GM23338 (cell line): Measurements from ENCODE around the gene TP53. TPM values are rescaled to one million over a fixed set of nuclear protein-coding genes. Genes with fewer than 3 reads are reported as not detected.

ENCODE experiments used
- ATAC-seq: fragments of 200-7000 bp; cut with Tn5 transposase; 3 replicates; pipeline ENCODE4 v1.9.1; 2020
- DNase-seq: peaks from one replicate; pipeline ENCODE4 v3.0.0-alpha.2; 2015; ENCODE audit warnings: low spot score
- H2AFZ ChIP-seq: fragments of 200-600 bp; sonication (generic); 2 replicates; pipeline ENCODE4 v1.8.0; 2016; ENCODE audit warnings: antibody characterized with exemption, mild to moderate bottlenecking, moderate library complexity
- H3F3A ChIP-seq: fragments of 200-600 bp; sonication (generic); replicated peaks from 2 replicates; pipeline ENCODE4 v1.8.0; 2017; ENCODE audit warnings: antibody characterized with exemption, mixed run types, low read depth
- H3K27ac ChIP-seq: fragments of 200-600 bp; sonication (generic); 2 replicates; pipeline ENCODE4 v1.6.1; 2016; ENCODE audit warnings: low read depth
- H3K27me3 ChIP-seq: fragments of 200-600 bp; sonication (generic); 2 replicates; pipeline ENCODE4 v1.8.0; 2016; ENCODE audit warnings: mild to moderate bottlenecking, mixed run types, moderate library complexity; ENCODE audit not compliant: insufficient read depth
- H3K36me3 ChIP-seq: fragments of 200-600 bp; sonication (generic); 2 replicates; pipeline ENCODE4 v1.8.0; 2016; ENCODE audit warnings: mild to moderate bottlenecking; ENCODE audit not compliant: insufficient read depth
- H3K4me1 ChIP-seq: fragments of 200-600 bp; sonication (generic); 2 replicates; pipeline ENCODE4 v1.8.0; 2016; ENCODE audit warnings: mild to moderate bottlenecking, moderate library complexity; ENCODE audit not compliant: insufficient read depth
- H3K4me2 ChIP-seq: fragments of 200-600 bp; sonication (generic); 2 replicates; pipeline ENCODE4 v1.7.1; 2017; ENCODE audit warnings: mixed run types
- H3K4me3 ChIP-seq: fragments of 200-600 bp; sonication (generic); 2 replicates; pipeline ENCODE4 v1.6.1; 2016; ENCODE audit warnings: mixed run types
- H3K79me2 ChIP-seq: fragments of 200-600 bp; sonication (generic); replicated peaks from 2 replicates; pipeline ENCODE4 v1.8.0; 2017; ENCODE audit warnings: mild to moderate bottlenecking; ENCODE audit not compliant: insufficient read depth
- H3K9me2 ChIP-seq: fragments of 200-600 bp; sonication (generic); 2 replicates; pipeline ENCODE4 v1.8.0; 2017; ENCODE audit not compliant: insufficient read depth
- H4K20me1 ChIP-seq: fragments of 200-600 bp; sonication (generic); replicated peaks from 2 replicates; pipeline ENCODE4 v1.8.0; 2017; ENCODE audit warnings: mild to moderate bottlenecking; ENCODE audit not compliant: insufficient read depth
- H3K27ac Mint-ChIP-seq: 2 replicates; pipeline ENCODE4 v1.8.0; 2020; ENCODE audit warnings: inconsistent platforms, mild to moderate bottlenecking, moderate library complexity, mixed read lengths
- H3K27me3 Mint-ChIP-seq: 3 replicates; pipeline ENCODE4 v1.8.0; 2022; ENCODE audit warnings: low read depth, mild to moderate bottlenecking, moderate library complexity, mixed read lengths, inconsistent platforms; ENCODE audit not compliant: insufficient read depth, poor library complexity
- H3K36me3 Mint-ChIP-seq: 3 replicates; pipeline ENCODE4 v1.8.0; 2021; ENCODE audit warnings: low read depth, mild to moderate bottlenecking, inconsistent platforms, moderate library complexity, mixed read lengths
- H3K4me1 Mint-ChIP-seq: 3 replicates; pipeline ENCODE4 v1.8.0; 2020; ENCODE audit warnings: mild to moderate bottlenecking, inconsistent platforms, mixed read lengths
- H3K4me3 Mint-ChIP-seq: 3 replicates; pipeline ENCODE4 v1.8.0; 2021; ENCODE audit warnings: moderate library complexity, mild to moderate bottlenecking, inconsistent platforms, mixed read lengths
- H3K9me3 Mint-ChIP-seq: 3 replicates; pipeline ENCODE4 v1.8.0; 2020; ENCODE audit warnings: moderate library complexity, mild to moderate bottlenecking, inconsistent platforms, mixed read lengths
- CREB1 ChIP-seq: fragments of 250-450 bp; sonication (Bioruptor Pico); IDR thresholded peaks from 2 replicates; pipeline ENCODE4 v1.5.0; 2020; ENCODE audit warnings: low read depth, mild to moderate bottlenecking, moderate library complexity
- EZH2 ChIP-seq: fragments of 200-600 bp; sonication (generic); IDR thresholded peaks from one replicate; pipeline ENCODE4 v1.8.0; 2017; ENCODE audit warnings: antibody characterized with exemption, mild to moderate bottlenecking, low read depth; ENCODE audit not compliant: unreplicated experiment
- EZH2phosphoT487 ChIP-seq: fragments of 200-600 bp; sonication (generic); IDR thresholded peaks from one replicate; pipeline ENCODE4 v1.8.1; 2018; ENCODE audit warnings: antibody characterized with exemption; ENCODE audit not compliant: unreplicated experiment
- POLR2AphosphoS5 ChIP-seq: IDR thresholded peaks from 2 replicates; pipeline ENCODE4 v1.6.1; 2016; ENCODE audit warnings: antibody characterized with exemption, low read depth
- REST ChIP-seq: IDR thresholded peaks from one replicate; pipeline ENCODE4 v1.6.1; 2018; ENCODE audit warnings: antibody characterized with exemption; ENCODE audit not compliant: unreplicated experiment
- STAT1 ChIP-seq: IDR thresholded peaks from one replicate; pipeline ENCODE4 v1.6.1; 2016; ENCODE audit warnings: antibody characterized with exemption; ENCODE audit not compliant: unreplicated experiment
- ZNF114 ChIP-seq: fragments of 250-450 bp; sonication (Bioruptor Pico); IDR thresholded peaks from 2 replicates; pipeline ENCODE4 v1.5.0; 2020; ENCODE audit warnings: mild to moderate bottlenecking, moderate library complexity
- ZNF331 ChIP-seq: fragments of 250-450 bp; sonication (Bioruptor Pico); IDR thresholded peaks from 2 replicates; pipeline ENCODE4 v1.5.0; 2020; ENCODE audit warnings: low read depth, mild to moderate bottlenecking, moderate library complexity
- ZNF462 ChIP-seq: fragments of 250-450 bp; sonication (Bioruptor Pico); IDR thresholded peaks from 2 replicates; pipeline ENCODE4 v1.5.0; 2020; ENCODE audit warnings: mild to moderate bottlenecking, moderate library complexity
- polyA plus RNA-seq: library from polyadenylated mRNA; unstranded; fragments of >200 nt; fragmentation: Nextera tagmentation; extraction: Ambion mirVana; gene quantifications from 2 replicates; pipeline ENCODE4 v1.2.1, GENCODE V29; 2016
- total RNA-seq: library from RNA; depleted of rRNA; stranded (reverse); fragments of >200 nt; shearing (Covaris generic); gene quantifications from 2 replicates; pipeline ENCODE4 v1.2.3, GENCODE V29; 2014

TP53 gene
- total and polyA plus RNA-seq, 2 experiments from 2014 or later = 119 to 154 TPM

GRCh38 chr17:7703584-7704479 lies 16.5 kb upstream of the TP53 start (continued):
- TF ChIP-seq ZNF462 (CRISPR knock-in tag) = no peak
- TF ChIP-seq ZNF331 = no peak

- no peak for TF ChIP-seq POLR2AphosphoS5
- TF ChIP-seq EZH2phosphoT487 = no peak
- TF ChIP-seq CREB1 = no peak
- TF ChIP-seq ZNF331 = no peak
- no peak for TF ChIP-seq EZH2
- no peak for TF ChIP-seq REST
- TF ChIP-seq STAT1 = no peak
- TF ChIP-seq ZNF114 (CRISPR knock-in tag) = no peak
- Histone ChIP-seq H3K27me3 (peaks cover 11% of the 10 kb centered on the region), H2AFZ (no peak overlapping the region), H3K9me2 (no peaks in the 10 kb centered on the region), H3K4me2 (peak overlapping the region; percentile 97), H3F3A (0 out of 2 replicates have a peak, but pooled peaks cover 20% of the 10 kb centered on the region), H3K27ac (peak overlapping the region; percentile 79; the same call in 1 of the 2 replicates), H3K4me1 (peaks cover 22% of the 10 kb centered on the region), H3K36me3 (no peaks in the 10 kb centered on the region), H4K20me1 (no peaks in the 10 kb centered on the region; the same call in 1 of the 2 replicates), H3K79me2 (no peaks in the 10 kb centered on the region), H3K4me3 (no peak overlapping the region; the same call in 1 of the 2 replicates)
- H3K4me1 Mint-ChIP-seq = peaks cover 29% of the 10 kb centered on the region
- DNase-seq (no peak), ATAC-seq (no peak)
- H3K27me3 Mint-ChIP-seq = peaks cover 17% of the 10 kb centered on the region
- H3K27ac Mint-ChIP-seq = no peak overlapping the region; the same call in 1 of the 2 replicates
- no peaks in the 10 kb centered on the region for H3K9me3 Mint-ChIP-seq
- peaks cover 8% of the 10 kb centered on the region; the same call in 1 of the 3 replicates for H3K36me3 Mint-ChIP-seq
- no peak overlapping the region; the same call in 2 of the 3 replicates for H3K4me3 Mint-ChIP-seq
Measured at GRCh38 chr17:7702776-7703175, 15.5 kb upstream of the TP53 start.
